GM12872 (cell line): ENCODE measurements around the gene ESAM.

ENCODE experiments used
- TF ChIP-seq, protein P1 (sequence below): IDR thresholded peaks from 3 replicates; pipeline ENCODE4 v1.5.1; 2011; ENCODE audit warnings: low read depth, mild to moderate bottlenecking, low read length, moderate library complexity; ENCODE audit not compliant: insufficient read depth

ESAM gene

GRCh38 chr11:124800226-124800929, 38.3 kb upstream of the ESAM start, which contains the start of gene MSANTD2:
MSANTD2 (minus strand) TSS chr11:124800406; CDS start chr11:124800380, 26 bp downstream.
- TF ChIP-seq, protein P1, sequence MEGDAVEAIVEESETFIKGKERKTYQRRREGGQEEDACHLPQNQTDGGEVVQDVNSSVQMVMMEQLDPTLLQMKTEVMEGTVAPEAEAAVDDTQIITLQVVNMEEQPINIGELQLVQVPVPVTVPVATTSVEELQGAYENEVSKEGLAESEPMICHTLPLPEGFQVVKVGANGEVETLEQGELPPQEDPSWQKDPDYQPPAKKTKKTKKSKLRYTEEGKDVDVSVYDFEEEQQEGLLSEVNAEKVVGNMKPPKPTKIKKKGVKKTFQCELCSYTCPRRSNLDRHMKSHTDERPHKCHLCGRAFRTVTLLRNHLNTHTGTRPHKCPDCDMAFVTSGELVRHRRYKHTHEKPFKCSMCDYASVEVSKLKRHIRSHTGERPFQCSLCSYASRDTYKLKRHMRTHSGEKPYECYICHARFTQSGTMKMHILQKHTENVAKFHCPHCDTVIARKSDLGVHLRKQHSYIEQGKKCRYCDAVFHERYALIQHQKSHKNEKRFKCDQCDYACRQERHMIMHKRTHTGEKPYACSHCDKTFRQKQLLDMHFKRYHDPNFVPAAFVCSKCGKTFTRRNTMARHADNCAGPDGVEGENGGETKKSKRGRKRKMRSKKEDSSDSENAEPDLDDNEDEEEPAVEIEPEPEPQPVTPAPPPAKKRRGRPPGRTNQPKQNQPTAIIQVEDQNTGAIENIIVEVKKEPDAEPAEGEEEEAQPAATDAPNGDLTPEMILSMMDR = no peak

GRCh38 chr11:124799348-124800225, 37.5 kb upstream of the ESAM start:
- TF ChIP-seq, protein P1 = no peak

DNA sequence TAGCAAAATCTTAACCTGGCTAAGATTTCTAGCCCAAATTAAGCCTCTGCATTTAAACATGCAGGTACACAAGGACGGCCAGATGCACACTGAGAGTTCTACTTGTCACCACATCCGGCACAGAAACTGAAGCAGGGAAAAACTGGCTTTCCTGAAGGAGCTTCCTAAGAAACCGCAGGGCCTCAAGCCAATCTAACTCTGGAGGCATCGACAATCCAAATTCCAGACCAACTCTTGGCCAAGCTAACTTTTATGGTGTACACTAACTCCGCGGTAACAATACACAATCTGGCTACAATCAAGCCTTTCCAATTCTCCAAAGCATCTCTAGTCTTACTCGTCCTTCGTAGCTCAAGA, 36.9 kb upstream of the ESAM start:
- TF ChIP-seq, protein P1 = no peak

DNA sequence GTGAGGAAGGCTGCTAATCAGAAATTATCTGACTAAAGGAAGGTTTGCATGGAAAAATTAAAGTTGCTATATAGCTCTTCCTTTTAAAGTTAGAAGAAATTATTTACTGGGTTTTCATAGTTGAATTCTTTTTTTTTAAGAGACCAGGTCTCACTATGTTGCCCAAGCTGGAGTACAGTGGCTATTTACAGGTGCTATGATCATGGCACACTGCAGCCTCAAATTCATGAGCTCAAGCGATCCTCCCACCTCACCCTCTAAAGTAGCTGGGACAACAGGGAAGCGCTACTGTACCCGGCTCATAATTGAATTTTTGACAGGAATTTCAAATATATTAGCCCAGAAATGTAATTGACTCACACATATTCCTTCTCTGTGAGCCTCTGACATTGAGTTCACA, 34.2 kb upstream of the ESAM start:
- TF ChIP-seq, protein P1 = no peak

- TF ChIP-seq, protein P1 = peak; percentile 71
These were observed 31.6 kb upstream of the ESAM start for GRCh38 chr11:124793466-124794278.

DNA sequence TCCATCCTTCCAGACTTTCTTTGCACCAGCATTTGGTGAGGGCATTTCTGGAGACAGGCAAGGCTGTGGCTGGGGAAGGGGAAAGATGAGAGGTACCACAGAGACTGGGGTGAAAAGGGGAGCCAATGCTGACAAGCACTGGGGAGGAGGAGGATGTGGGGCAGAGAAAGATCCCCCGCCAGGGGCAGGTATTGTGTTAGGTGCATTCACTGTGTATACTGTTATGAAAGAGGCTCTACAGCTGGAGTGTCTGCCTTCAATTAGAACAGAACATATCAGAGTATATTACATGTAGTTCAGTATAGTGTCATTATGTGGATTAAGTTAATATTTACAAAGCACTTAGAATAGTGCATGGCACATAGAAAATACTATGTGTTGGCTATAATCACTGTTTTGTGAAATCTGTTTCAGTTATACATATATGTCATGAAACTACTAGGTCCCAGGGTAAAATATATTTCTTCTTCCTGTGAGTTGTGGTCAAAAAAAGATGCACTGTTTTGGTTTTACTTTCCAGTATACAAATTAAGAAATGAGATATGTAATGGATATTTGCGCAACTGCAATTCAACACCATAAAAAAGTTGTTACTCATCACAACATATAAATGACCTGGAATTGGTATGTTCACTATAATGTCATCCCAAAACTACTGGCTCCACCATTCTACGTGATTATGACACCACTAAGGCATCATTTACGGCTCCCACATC, 29.7 kb upstream of the ESAM start:
- TF ChIP-seq, protein P1 = no peak
